SIG-M5 treated with dmso at 0.1 percent for 504 hours (cell line): ENCODE measurements around the gene PSEN2.
"Not testable (repeated sequence)": the region's sequence is repeated elsewhere in the genome, so short reads cannot be mapped to it uniquely, and the experiment has no call there.

Experiments used
- DNase-seq: peaks from one replicate; lab custom pipeline; 2025; ENCODE audit not compliant: unreplicated experiment; lab: John Stamatoyannopoulos, UW

PSEN2 gene

GRCh38 chr1:226908913-226909312, 38.5 kb downstream of the PSEN2 start:
- no peak for DNase-seq

- DNase-seq = peak; percentile 30
Observed at GRCh38 chr1:226912587-226913176, 42.3 kb downstream of the PSEN2 start.

- DNase-seq = no peak
Observed at GRCh38 chr1:226915672-226915995, 45.2 kb downstream of the PSEN2 start.

- DNase-seq = no peak
Observed at GRCh38 chr1:226916497-226916896, 46.1 kb downstream of the PSEN2 start.

GRCh38 chr1:226919587-226919986, 49.2 kb downstream of the PSEN2 start:
- DNase-seq = no peak

GRCh38 chr1:226919995-226920394, 49.6 kb downstream of the PSEN2 start:
- no peak for DNase-seq

GRCh38 chr1:226920446-226920894, 50.1 kb downstream of the PSEN2 start:
- no peak for DNase-seq

- no peak for DNase-seq
Observed at GRCh38 chr1:226921504-226921903, 51.1 kb downstream of the PSEN2 start.

- DNase-seq = not testable (repeated sequence)
Observed at GRCh38 chr1:226929260-226930111, 59.1 kb downstream of the PSEN2 start.

- DNase-seq = no peak
Observed at GRCh38 chr1:226934483-226935237, 64.2 kb downstream of the PSEN2 start.

- DNase-seq = peak; percentile 61
Observed at GRCh38 chr1:226937940-226938725, 67.7 kb downstream of the PSEN2 start.

- peak; percentile 60 for DNase-seq
Observed at GRCh38 chr1:226938903-226939437, 68.6 kb downstream of the PSEN2 start.

- peak; percentile 90 for DNase-seq
Observed at GRCh38 chr1:226939438-226940028, 69.1 kb downstream of the PSEN2 start.

- peak; percentile 99 for DNase-seq
Observed at GRCh38 chr1:226940029-226940805, 69.8 kb downstream of the PSEN2 start, which contains the start of gene COQ8A. Gene COQ8A (plus strand): TSS chr1:226940294. CDS start chr1:226961386, 21,092 bp downstream.

- DNase-seq = no peak
Observed at GRCh38 chr1:226940806-226941067, 70.3 kb downstream of the PSEN2 start.

- DNase-seq = no peak
Observed at GRCh38 chr1:226942392-226942791, 72.0 kb downstream of the PSEN2 start.

GRCh38 chr1:226943156-226943555, 72.7 kb downstream of the PSEN2 start:
- no peak for DNase-seq

GRCh38 chr1:226943927-226944326, 73.5 kb downstream of the PSEN2 start:
- no peak for DNase-seq

- DNase-seq = peak; percentile 11
Observed at GRCh38 chr1:226945106-226945857, 74.9 kb downstream of the PSEN2 start.
